ENCODE measurements around the gene DMKN.

DNA sequence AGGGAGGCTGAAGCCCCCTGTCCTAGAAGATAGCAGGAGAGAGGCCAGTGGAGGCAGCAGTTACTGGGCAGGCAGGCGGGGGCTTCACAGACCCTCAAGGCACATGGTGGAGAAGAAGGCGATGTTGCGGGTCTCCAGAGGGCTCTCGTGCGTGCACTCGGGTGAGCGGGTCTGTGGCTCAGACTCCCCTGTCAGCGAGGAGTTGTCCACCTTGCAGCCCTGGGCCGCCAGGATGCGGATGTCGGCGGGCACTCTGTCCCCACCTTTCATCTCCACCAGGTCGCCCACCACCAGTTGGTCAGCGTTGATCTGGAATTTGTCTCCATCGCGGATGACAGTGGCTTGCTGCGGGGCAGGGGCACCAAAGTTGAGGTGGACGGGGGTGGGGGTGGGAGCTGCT, 46.8 kb upstream of the DMKN start:
- TF ChIP-seq, protein P1, sequence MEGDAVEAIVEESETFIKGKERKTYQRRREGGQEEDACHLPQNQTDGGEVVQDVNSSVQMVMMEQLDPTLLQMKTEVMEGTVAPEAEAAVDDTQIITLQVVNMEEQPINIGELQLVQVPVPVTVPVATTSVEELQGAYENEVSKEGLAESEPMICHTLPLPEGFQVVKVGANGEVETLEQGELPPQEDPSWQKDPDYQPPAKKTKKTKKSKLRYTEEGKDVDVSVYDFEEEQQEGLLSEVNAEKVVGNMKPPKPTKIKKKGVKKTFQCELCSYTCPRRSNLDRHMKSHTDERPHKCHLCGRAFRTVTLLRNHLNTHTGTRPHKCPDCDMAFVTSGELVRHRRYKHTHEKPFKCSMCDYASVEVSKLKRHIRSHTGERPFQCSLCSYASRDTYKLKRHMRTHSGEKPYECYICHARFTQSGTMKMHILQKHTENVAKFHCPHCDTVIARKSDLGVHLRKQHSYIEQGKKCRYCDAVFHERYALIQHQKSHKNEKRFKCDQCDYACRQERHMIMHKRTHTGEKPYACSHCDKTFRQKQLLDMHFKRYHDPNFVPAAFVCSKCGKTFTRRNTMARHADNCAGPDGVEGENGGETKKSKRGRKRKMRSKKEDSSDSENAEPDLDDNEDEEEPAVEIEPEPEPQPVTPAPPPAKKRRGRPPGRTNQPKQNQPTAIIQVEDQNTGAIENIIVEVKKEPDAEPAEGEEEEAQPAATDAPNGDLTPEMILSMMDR (IDR thresholded peaks at IDR 0.05; ENCODE audit: low read depth, low read length, poor library complexity, severe bottlenecking), result no peak
- no peak for TF ChIP-seq EZH2phosphoT487 (IDR thresholded peaks at IDR 0.05; ENCODE audit: borderline replicate concordance, low read length)

All from DOHH2 (cell line).